Erythroblast (primary cell): ENCODE data around the gene NRAS.

ENCODE experiments used
- GATA1 ChIP-seq: IDR thresholded peaks from 2 replicates; pipeline ENCODE4 v1.6.1; 2011; ENCODE audit warnings: low read depth, mild to moderate bottlenecking, control low read depth, low read length, moderate library complexity
- POLR2A ChIP-seq: IDR thresholded peaks from 2 replicates; pipeline ENCODE4 v1.6.1; 2011; ENCODE audit warnings: mild to moderate bottlenecking, low read length

- TF ChIP-seq POLR2A = no peak
- no peak for TF ChIP-seq GATA1
Measured at GRCh38 chr1:114671939-114672275, 44.7 kb downstream of the NRAS start.
